HepG2 (cell line): ENCODE data around the gene DENND4B. TPM values are rescaled to one million over a fixed set of nuclear protein-coding genes. Genes with fewer than 3 reads are reported as not detected.
A peak's percentile ranks its signal among the peaks of the same experiment; 100 is the strongest.

ENCODE experiments used
- HES4 ChIP-seq: sonication (generic); formaldehyde crosslinking; IDR thresholded peaks from 2 replicates; pipeline ENCODE4 v1.9.0; 2021; ENCODE audit warnings: mild to moderate bottlenecking, missing genetic modification reagents, borderline replicate concordance
- HNRNPK ChIP-seq: fragments of 200-400 bp; formaldehyde crosslinking; IDR thresholded peaks from 2 replicates; pipeline ENCODE4 v1.6.1; 2018; ENCODE audit warnings: low read length, low read depth, moderate library complexity, mild to moderate bottlenecking; ENCODE audit not compliant: poor library complexity, severe bottlenecking
- HNRNPUL1 ChIP-seq: fragments of 200-400 bp; formaldehyde crosslinking; IDR thresholded peaks from 2 replicates; pipeline ENCODE4 v1.6.1; 2017; ENCODE audit warnings: low read depth, mild to moderate bottlenecking, low read length, moderate library complexity
- MEIS1 ChIP-seq: sonication (generic); formaldehyde crosslinking; IDR thresholded peaks from 2 replicates; pipeline ENCODE4 v1.9.0; 2021; ENCODE audit warnings: mild to moderate bottlenecking, missing genetic modification reagents, moderate library complexity, borderline replicate concordance
- NONO ChIP-seq, 2 experiments: fragments of 450-650 bp in 1 of 2; sonication (generic) in 1 of 2; formaldehyde crosslinking in 1 of 2; IDR thresholded peaks in 1 of 2; conservative IDR thresholded peaks in 1 of 2; 2 replicates each; pipeline versions ENCODE4 v1.6.1 to v1.8.0; 2017 to 2022; ENCODE audit warnings: mild to moderate bottlenecking in 1 of 2, missing genetic modification reagents in 1 of 2, moderate library complexity in 1 of 2
- THYN1 ChIP-seq: sonication (generic); formaldehyde crosslinking; IDR thresholded peaks from 2 replicates; pipeline ENCODE4 v1.8.1; 2023; ENCODE audit warnings: low read depth, mild to moderate bottlenecking, moderate library complexity, missing genetic modification reagents, borderline replicate concordance
- ZBTB38 ChIP-seq: sonication (generic); formaldehyde crosslinking; IDR thresholded peaks from 2 replicates; pipeline ENCODE4 v1.5.1; 2020; ENCODE audit warnings: mild to moderate bottlenecking, missing genetic modification reagents
- ZC3H4 ChIP-seq: sonication (generic); formaldehyde crosslinking; IDR thresholded peaks from 2 replicates; pipeline ENCODE4 v1.4.0; 2020; ENCODE audit warnings: missing genetic modification reagents, borderline replicate concordance
- ZNF331 ChIP-seq: sonication (generic); formaldehyde crosslinking; IDR thresholded peaks from 2 replicates; pipeline ENCODE4 v1.4.0; 2020; ENCODE audit warnings: missing genetic modification reagents
- ZNF432 ChIP-seq: sonication (generic); formaldehyde crosslinking; IDR thresholded peaks from 2 replicates; pipeline ENCODE4 v1.5.0; 2020; ENCODE audit warnings: missing genetic modification reagents, mild to moderate bottlenecking, borderline replicate concordance
- ZNF577 ChIP-seq: sonication (generic); formaldehyde crosslinking; IDR thresholded peaks from 2 replicates; pipeline ENCODE4 v1.4.0; 2020; ENCODE audit warnings: mild to moderate bottlenecking, low read depth, missing genetic modification reagents, borderline replicate concordance
- ZNF891 ChIP-seq: sonication (generic); formaldehyde crosslinking; IDR thresholded peaks from 2 replicates; pipeline ENCODE4 v1.5.0; 2020; ENCODE audit warnings: mild to moderate bottlenecking, missing genetic modification reagents
- polyA plus RNA-seq, 8 experiments: library from polyadenylated mRNA; depleted of rRNA in 3 of 8; stranded (reverse) in 7 of 8; unstranded in 1 of 8; fragments of >200 nt; fragmentation: Illumina TruSeq in 4 of 8; extraction: Trizol in 4 of 8; gene quantifications; 2 replicates each; pipeline versions ENCODE4 v1.2.1 to v1.2.3, GENCODE V29; 2011 to 2016; ENCODE audit warnings: low read depth in 4 of 8, missing spikeins in 1 of 8, mixed read lengths in 1 of 8; ENCODE audit not compliant: insufficient read depth in 1 of 8
- total RNA-seq, 5 experiments: library from RNA; depleted of rRNA; stranded (reverse); fragments of >200 nt; fragmentation: Illumina TruSeq; extraction: Trizol; gene quantifications; 2 replicates each; pipeline ENCODE4 v1.2.3, GENCODE V29; 2016; ENCODE audit warnings: low read depth in 1 of 5
- TF ChIP-seq, protein P1 (sequence below): sonication (generic); formaldehyde crosslinking; IDR thresholded peaks from 2 replicates; pipeline ENCODE4 v1.4.0; 2020; ENCODE audit warnings: missing genetic modification reagents
- TF ChIP-seq, protein P2 (sequence below): sonication (generic); formaldehyde crosslinking; IDR thresholded peaks from 2 replicates; pipeline ENCODE4 v1.5.1; 2020; ENCODE audit warnings: missing genetic modification reagents, mild to moderate bottlenecking, borderline replicate concordance
- TF ChIP-seq, protein P3 (sequence below): sonication (generic); formaldehyde crosslinking; conservative IDR thresholded peaks from 2 replicates; pipeline ENCODE4 v1.4.0; 2020; ENCODE audit warnings: missing genetic modification reagents
- TF ChIP-seq, protein P4 (sequence below): sonication (generic); formaldehyde crosslinking; IDR thresholded peaks from 2 replicates; pipeline ENCODE4 v1.9.0; 2021; ENCODE audit warnings: missing genetic modification reagents, mild to moderate bottlenecking, borderline replicate concordance

Gene DENND4B
- total and polyA plus RNA-seq, 2 of the 13 experiments (the other 11 are each of a cell fraction or from before 2014, with no cell fraction given): 15.1 to 20.3 TPM

DNA sequence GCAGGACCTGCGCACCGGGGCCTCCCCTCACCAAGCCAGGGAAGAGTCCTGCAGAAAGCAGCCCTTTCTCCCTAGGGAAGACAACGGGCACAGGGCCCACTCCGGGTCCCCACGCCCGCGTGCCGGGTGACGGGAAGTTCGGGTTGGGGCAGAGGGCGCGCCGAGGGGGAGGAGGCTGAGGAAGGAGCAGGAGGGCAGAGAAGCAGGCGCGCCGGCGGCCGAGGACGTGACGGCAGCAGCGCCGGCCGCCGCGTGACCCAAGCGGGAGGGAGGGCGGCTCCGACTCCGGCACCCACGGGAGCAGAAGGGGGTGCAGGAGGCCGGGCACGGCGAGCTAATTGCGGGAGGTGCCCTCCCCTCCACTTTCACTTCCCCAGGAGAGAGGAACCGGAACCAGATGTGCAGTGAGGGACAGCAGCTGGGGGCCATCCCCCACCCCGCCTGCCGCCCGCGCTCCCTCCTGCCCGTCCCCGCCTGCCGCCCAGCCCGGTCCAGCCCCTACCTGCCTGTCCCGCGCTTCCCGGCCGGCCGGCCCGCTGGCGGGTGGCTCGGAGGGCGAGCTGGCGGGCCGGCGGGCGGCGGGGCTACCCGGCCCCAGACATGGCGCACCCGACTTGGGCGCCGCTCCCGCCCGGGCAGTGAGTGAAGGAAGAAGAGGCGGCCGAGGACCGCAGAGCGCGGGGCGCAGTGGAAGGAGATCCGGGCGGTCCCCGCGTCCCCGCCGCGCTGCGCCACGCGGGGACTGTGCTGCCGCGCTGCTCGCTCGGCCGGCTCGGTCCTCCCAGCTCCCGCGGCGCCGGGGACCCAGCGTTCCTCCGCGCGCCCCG, 510 bp downstream of the DENND4B start (continued):
- TF ChIP-seq, protein P1, sequence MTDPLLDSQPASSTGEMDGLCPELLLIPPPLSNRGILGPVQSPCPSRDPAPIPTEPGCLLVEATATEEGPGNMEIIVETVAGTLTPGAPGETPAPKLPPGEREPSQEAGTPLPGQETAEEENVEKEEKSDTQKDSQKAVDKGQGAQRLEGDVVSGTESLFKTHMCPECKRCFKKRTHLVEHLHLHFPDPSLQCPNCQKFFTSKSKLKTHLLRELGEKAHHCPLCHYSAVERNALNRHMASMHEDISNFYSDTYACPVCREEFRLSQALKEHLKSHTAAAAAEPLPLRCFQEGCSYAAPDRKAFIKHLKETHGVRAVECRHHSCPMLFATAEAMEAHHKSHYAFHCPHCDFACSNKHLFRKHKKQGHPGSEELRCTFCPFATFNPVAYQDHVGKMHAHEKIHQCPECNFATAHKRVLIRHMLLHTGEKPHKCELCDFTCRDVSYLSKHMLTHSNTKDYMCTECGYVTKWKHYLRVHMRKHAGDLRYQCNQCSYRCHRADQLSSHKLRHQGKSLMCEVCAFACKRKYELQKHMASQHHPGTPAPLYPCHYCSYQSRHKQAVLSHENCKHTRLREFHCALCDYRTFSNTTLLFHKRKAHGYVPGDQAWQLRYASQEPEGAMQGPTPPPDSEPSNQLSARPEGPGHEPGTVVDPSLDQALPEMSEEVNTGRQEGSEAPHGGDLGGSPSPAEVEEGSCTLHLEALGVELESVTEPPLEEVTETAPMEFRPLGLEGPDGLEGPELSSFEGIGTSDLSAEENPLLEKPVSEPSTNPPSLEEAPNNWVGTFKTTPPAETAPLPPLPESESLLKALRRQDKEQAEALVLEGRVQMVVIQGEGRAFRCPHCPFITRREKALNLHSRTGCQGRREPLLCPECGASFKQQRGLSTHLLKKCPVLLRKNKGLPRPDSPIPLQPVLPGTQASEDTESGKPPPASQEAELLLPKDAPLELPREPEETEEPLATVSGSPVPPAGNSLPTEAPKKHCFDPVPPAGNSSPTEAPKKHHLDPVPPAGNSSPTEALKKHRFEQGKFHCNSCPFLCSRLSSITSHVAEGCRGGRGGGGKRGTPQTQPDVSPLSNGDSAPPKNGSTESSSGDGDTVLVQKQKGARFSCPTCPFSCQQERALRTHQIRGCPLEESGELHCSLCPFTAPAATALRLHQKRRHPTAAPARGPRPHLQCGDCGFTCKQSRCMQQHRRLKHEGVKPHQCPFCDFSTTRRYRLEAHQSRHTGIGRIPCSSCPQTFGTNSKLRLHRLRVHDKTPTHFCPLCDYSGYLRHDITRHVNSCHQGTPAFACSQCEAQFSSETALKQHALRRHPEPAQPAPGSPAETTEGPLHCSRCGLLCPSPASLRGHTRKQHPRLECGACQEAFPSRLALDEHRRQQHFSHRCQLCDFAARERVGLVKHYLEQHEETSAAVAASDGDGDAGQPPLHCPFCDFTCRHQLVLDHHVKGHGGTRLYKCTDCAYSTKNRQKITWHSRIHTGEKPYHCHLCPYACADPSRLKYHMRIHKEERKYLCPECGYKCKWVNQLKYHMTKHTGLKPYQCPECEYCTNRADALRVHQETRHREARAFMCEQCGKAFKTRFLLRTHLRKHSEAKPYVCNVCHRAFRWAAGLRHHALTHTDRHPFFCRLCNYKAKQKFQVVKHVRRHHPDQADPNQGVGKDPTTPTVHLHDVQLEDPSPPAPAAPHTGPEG: no peak
- TF ChIP-seq ZNF331 (no peak), ZNF577 (CRISPR knock-in tag) (no peak), ZC3H4 (CRISPR knock-in tag) (no peak), ZNF432 (CRISPR knock-in tag) (no peak), NONO (IDR thresholded peaks at IDR 0.05) (no peak), NONO (CRISPR knock-in tag; conservative IDR thresholded peaks at IDR 0.05) (peak; percentile 46; the same call in 1 of the 2 replicates), HNRNPUL1 (no peak), HES4 (CRISPR knock-in tag) (0 out of 2 replicates have a peak, but pooled peaks have one; percentile 41), THYN1 (no peak), ZBTB38 (CRISPR knock-in tag) (peak; percentile 15; the same call in 1 of the 2 replicates), HNRNPK (peak; percentile 79), ZNF891 (CRISPR knock-in tag) (no peak; the same call in 1 of the 2 replicates), MEIS1 (CRISPR knock-in tag) (no peak)
- TF ChIP-seq, protein P2, sequence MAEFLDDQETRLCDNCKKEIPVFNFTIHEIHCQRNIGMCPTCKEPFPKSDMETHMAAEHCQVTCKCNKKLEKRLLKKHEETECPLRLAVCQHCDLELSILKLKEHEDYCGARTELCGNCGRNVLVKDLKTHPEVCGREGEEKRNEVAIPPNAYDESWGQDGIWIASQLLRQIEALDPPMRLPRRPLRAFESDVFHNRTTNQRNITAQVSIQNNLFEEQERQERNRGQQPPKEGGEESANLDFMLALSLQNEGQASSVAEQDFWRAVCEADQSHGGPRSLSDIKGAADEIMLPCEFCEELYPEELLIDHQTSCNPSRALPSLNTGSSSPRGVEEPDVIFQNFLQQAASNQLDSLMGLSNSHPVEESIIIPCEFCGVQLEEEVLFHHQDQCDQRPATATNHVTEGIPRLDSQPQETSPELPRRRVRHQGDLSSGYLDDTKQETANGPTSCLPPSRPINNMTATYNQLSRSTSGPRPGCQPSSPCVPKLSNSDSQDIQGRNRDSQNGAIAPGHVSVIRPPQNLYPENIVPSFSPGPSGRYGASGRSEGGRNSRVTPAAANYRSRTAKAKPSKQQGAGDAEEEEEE (CRISPR knock-in tag): 0 out of 2 replicates have a peak, but pooled peaks have one; percentile 83
- TF ChIP-seq, protein P3, sequence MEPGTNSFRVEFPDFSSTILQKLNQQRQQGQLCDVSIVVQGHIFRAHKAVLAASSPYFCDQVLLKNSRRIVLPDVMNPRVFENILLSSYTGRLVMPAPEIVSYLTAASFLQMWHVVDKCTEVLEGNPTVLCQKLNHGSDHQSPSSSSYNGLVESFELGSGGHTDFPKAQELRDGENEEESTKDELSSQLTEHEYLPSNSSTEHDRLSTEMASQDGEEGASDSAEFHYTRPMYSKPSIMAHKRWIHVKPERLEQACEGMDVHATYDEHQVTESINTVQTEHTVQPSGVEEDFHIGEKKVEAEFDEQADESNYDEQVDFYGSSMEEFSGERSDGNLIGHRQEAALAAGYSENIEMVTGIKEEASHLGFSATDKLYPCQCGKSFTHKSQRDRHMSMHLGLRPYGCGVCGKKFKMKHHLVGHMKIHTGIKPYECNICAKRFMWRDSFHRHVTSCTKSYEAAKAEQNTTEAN (CRISPR knock-in tag): no peak
- TF ChIP-seq, protein P4, sequence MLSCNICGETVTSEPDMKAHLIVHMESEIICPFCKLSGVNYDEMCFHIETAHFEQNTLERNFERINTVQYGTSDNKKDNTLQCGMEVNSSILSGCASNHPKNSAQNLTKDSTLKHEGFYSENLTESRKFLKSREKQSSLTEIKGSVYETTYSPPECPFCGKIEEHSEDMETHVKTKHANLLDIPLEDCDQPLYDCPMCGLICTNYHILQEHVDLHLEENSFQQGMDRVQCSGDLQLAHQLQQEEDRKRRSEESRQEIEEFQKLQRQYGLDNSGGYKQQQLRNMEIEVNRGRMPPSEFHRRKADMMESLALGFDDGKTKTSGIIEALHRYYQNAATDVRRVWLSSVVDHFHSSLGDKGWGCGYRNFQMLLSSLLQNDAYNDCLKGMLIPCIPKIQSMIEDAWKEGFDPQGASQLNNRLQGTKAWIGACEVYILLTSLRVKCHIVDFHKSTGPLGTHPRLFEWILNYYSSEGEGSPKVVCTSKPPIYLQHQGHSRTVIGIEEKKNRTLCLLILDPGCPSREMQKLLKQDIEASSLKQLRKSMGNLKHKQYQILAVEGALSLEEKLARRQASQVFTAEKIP (CRISPR knock-in tag): no peak
